Measurements from ENCODE around the gene MLLT10. TPM values are rescaled to one million over a fixed set of nuclear protein-coding genes. Genes with fewer than 3 reads are reported as not detected.

MLLT10 gene
- total and polyA plus RNA-seq, 2 donors (not counting 3 experiments of a cell fraction or from before 2014, with no cell fraction given), result 35.4 to 54.0 TPM

DNA sequence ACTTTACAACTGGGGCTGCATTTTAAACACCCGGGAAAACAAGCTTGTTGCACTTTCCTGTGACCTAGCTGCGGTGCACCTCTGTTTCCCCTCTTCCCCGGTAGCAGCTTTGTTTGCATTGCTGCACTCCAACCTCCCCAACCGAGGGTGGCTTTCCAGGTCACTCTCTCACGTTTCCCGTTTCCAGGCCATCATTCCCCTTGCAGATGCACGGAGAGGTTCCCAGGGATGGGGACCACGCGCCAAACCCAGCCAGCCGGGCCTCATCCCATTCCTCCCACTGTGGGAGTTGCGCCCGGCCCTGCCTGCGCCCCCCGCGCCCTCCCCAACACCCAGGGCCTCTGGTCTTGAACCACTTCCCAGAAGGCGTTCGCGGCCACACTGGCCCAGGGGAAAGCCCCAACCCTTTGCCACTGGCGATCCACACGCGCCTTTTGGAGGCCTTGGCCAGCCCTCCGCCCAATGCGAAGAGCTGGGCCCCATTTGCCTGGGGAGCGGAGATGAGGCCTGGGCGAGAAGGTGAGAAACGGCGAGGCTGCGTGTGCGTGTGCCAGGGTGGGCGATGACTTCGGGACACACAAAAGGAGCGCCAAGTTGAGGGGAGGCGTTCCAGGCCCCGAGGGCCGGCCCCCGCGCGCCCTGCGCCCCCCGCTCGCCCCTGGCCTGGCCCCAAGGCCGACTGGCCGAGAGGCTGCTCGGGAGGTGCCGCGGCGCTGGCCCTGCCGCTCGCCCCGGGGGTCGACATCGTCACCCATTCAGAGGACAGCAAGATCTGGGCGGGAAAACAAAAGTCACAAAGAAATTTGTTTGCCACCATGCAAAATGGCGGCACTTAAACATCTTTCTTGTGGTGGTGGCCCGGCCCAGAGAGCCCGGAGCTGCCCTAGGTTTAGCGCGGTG is 24.4 kb upstream of the MLLT10 start:
- DNase-seq (ENCODE audit: low read depth, low spot score) (no peak), FAIRE-seq (no peak)
- Histone ChIP-seq H2AFZ (ENCODE audit: low read depth, low read length) (peak overlapping the region; percentile 74), H3K27ac (ENCODE audit: insufficient read depth, low read depth, low read length) (no peak overlapping the region), H3K4me2 (ENCODE audit: insufficient read depth, low read length) (no peak overlapping the region), H3K4me3 (replicated peaks in 1 of 3; ENCODE audit: insufficient read depth in 1 of 3, low read depth in 1 of 3, low read length in 3 of 3) (peak overlapping the region in 1 of 3 experiments; percentile 0), H3K9me3 (replicated peaks; ENCODE audit: control insufficient read depth, insufficient read depth, low read length) (no peaks in the 10 kb centered on the region), H3K27me3 (ENCODE audit: control insufficient read depth in 2 of 2, insufficient read depth in 2 of 2, low read length in 2 of 2) (peaks cover 5 to 15% of the 10 kb centered on the region in 2 experiments), H3K9me1 (replicated peaks; ENCODE audit: control insufficient read depth, extremely low read depth, insufficient read depth, low read length) (no peaks in the 10 kb centered on the region), H4K20me1 (replicated peaks; ENCODE audit: control insufficient read depth, extremely low read depth, insufficient read depth, low read length) (no peaks in the 10 kb centered on the region), H3K36me3 (ENCODE audit: control insufficient read depth in 2 of 2, extremely low read depth in 1 of 2, insufficient read depth in 2 of 2, low read length in 2 of 2) (no peaks in the 10 kb centered on the region), H3K9ac (replicated peaks; ENCODE audit: extremely low read depth, insufficient read depth, low read length) (no peak overlapping the region), H3K4me1 (ENCODE audit: control insufficient read depth, extremely low read depth, insufficient read depth, low read length) (no peaks in the 10 kb centered on the region), H3K79me2 (ENCODE audit: control insufficient read depth, insufficient read depth, low read length) (no peaks in the 10 kb centered on the region)
- intact Hi-C loops (cut with micrococcal nuclease) (no loop called here), dilution Hi-C loops (cut with MboI; ENCODE audit: extremely low pct_ligation_motif_present, low sequenced_read_pairs) (no loop called here)
- ChIA-PET CTCF (no interaction called here), POLR2A (interaction anchor here (0.6 kb wide), 1 partner anchor 173 kb away, joined by 7 read pairs; no protein-coding TSS in a partner anchor)
- BruUV-seq (replicated peaks), result no TSS peak
- TF ChIP-seq FOS (IDR thresholded peaks at IDR 0.05; ENCODE audit: borderline replicate concordance, insufficient read depth, low read length) (no peak), GATA2 (IDR thresholded peaks at IDR 0.05; ENCODE audit: insufficient read depth, insufficient read length, low read depth, low read length) (no peak), POLR2A (IDR thresholded peaks at IDR 0.05; ENCODE audit: low read depth, low read length) (no peak), JUN (IDR thresholded peaks at IDR 0.05; ENCODE audit: borderline replicate concordance, insufficient read depth, insufficient read length, low read depth) (no peak), EZH2 (IDR thresholded peaks at IDR 0.05; ENCODE audit: borderline replicate concordance, low read depth, low read length, severe bottlenecking) (no peak), MYC (IDR thresholded peaks at IDR 0.05; ENCODE audit: low read depth, low read length) (no peak), POLR2AphosphoS5 (IDR thresholded peaks at IDR 0.05; ENCODE audit: insufficient read depth, low read depth, low read length) (no peak)
- TF ChIP-seq, protein P1, sequence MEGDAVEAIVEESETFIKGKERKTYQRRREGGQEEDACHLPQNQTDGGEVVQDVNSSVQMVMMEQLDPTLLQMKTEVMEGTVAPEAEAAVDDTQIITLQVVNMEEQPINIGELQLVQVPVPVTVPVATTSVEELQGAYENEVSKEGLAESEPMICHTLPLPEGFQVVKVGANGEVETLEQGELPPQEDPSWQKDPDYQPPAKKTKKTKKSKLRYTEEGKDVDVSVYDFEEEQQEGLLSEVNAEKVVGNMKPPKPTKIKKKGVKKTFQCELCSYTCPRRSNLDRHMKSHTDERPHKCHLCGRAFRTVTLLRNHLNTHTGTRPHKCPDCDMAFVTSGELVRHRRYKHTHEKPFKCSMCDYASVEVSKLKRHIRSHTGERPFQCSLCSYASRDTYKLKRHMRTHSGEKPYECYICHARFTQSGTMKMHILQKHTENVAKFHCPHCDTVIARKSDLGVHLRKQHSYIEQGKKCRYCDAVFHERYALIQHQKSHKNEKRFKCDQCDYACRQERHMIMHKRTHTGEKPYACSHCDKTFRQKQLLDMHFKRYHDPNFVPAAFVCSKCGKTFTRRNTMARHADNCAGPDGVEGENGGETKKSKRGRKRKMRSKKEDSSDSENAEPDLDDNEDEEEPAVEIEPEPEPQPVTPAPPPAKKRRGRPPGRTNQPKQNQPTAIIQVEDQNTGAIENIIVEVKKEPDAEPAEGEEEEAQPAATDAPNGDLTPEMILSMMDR (IDR thresholded peaks at IDR 0.05; ENCODE audit: extremely low read depth in 1 of 2, insufficient read depth in 1 of 2, low read depth in 1 of 2, low read length in 2 of 2), result no peak

All from endothelial cell of umbilical vein (primary cell).